DOHH2 (cell line): Measurements from ENCODE around the gene MYD88.

Source experiments
- EZH2phosphoT487 ChIP-seq: fragments of 200-600 bp; sonication (generic); IDR thresholded peaks from 2 replicates; pipeline ENCODE4 v1.6.1; 2017; ENCODE audit warnings: borderline replicate concordance, mild to moderate bottlenecking, antibody characterized with exemption, low read length, moderate library complexity, mixed read lengths
- TF ChIP-seq, protein P1 (sequence below): fragments of 200-600 bp; sonication (generic); IDR thresholded peaks from one replicate; pipeline ENCODE4 v1.5.1; 2014; ENCODE audit warnings: antibody characterized with exemption, mild to moderate bottlenecking, low read depth, low read length; ENCODE audit not compliant: poor library complexity, severe bottlenecking

- TF ChIP-seq, protein P1, sequence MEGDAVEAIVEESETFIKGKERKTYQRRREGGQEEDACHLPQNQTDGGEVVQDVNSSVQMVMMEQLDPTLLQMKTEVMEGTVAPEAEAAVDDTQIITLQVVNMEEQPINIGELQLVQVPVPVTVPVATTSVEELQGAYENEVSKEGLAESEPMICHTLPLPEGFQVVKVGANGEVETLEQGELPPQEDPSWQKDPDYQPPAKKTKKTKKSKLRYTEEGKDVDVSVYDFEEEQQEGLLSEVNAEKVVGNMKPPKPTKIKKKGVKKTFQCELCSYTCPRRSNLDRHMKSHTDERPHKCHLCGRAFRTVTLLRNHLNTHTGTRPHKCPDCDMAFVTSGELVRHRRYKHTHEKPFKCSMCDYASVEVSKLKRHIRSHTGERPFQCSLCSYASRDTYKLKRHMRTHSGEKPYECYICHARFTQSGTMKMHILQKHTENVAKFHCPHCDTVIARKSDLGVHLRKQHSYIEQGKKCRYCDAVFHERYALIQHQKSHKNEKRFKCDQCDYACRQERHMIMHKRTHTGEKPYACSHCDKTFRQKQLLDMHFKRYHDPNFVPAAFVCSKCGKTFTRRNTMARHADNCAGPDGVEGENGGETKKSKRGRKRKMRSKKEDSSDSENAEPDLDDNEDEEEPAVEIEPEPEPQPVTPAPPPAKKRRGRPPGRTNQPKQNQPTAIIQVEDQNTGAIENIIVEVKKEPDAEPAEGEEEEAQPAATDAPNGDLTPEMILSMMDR: no peak
- no peak for TF ChIP-seq EZH2phosphoT487
These were observed 19.1 kb downstream of the MYD88 start for GRCh38 chr3:38157595-38157994.
